Heart left ventricle (tissue), 16 donors: ENCODE data around the gene SMOC1. TPM values are rescaled to one million over a fixed set of nuclear protein-coding genes. Genes with fewer than 3 reads are reported as not detected.

ENCODE experiments used
- ATAC-seq, 4 donors: fragments of 200-7000 bp; cut with Tn5 transposase; one replicate each; pipeline ENCODE4 v1.9.1; 2020 to 2022; ENCODE audit warnings: moderate library complexity in 4 of 4, mild to moderate bottlenecking in 3 of 4, moderate number of reproducible peaks in 1 of 4
- DNase-seq, 5 donors: peaks; one replicate each; pipeline ENCODE4 v3.0.0-alpha.2; 2020
- H3K27ac ChIP-seq, 12 donors: fragments of 200-600 bp; sonication (generic) in 4 of 12; one replicate each; pipeline versions ENCODE4 v1.5.0 to v1.8.0; 2016 to 2022; ENCODE audit warnings: mild to moderate bottlenecking in 2 of 12
- H3K27me3 ChIP-seq, 9 donors: fragments of 200-600 bp; sonication (generic) in 2 of 9; one replicate each; pipeline versions ENCODE4 v1.5.1 to v1.8.0; 2016 to 2022; ENCODE audit warnings: mild to moderate bottlenecking in 3 of 9
- H3K36me3 ChIP-seq, 9 donors: fragments of 200-600 bp; sonication (generic) in 2 of 9; one replicate each; pipeline versions ENCODE4 v1.5.0 to v1.8.0; 2018 to 2022; ENCODE audit warnings: mild to moderate bottlenecking in 2 of 9
- H3K4me1 ChIP-seq, 12 donors: fragments of 200-600 bp; sonication (generic) in 4 of 12; one replicate each; pipeline versions ENCODE4 v1.5.0 to v1.8.0; 2016 to 2022; ENCODE audit warnings: mild to moderate bottlenecking in 3 of 12
- H3K4me3 ChIP-seq, 12 donors: fragments of 200-600 bp; sonication (generic) in 4 of 12; one replicate each; pipeline versions ENCODE4 v1.5.0 to v1.8.0; 2017 to 2022; ENCODE audit warnings: mild to moderate bottlenecking in 9 of 12, moderate library complexity in 4 of 12
- H3K9me3 ChIP-seq, 12 donors: fragments of 200-600 bp; sonication (generic) in 4 of 12; one replicate each; pipeline versions ENCODE4 v1.5.0 to v1.8.0; 2016 to 2022; ENCODE audit warnings: mild to moderate bottlenecking in 1 of 12
- CTCF ChIP-seq, 12 donors: fragments of 200-600 bp; sonication (generic) in 4 of 12; IDR thresholded peaks; one replicate each; pipeline versions ENCODE4 v1.5.0 to v1.8.0; 2018 to 2022; ENCODE audit warnings: antibody characterized with exemption in 12 of 12, mild to moderate bottlenecking in 5 of 12
- POLR2A ChIP-seq, 2 donors: fragments of 450-650 bp; IDR thresholded peaks; one replicate each; pipeline ENCODE4 v1.6.1; 2017; ENCODE audit warnings: antibody characterized with exemption in 2 of 2, mild to moderate bottlenecking in 2 of 2, moderate library complexity in 2 of 2
- WGBS, 4 donors: extraction: QIAGEN DNeasy Blood & Tissue Kit in 2 of 4; methylation state at CpG; one replicate each; pipeline versions ENCODE4 v1.1.5 to v1.1.7; 2013 to 2018; 5-methylcytosine and 5-hydroxymethylcytosine counted together
- intact Hi-C, 10 donors: fragments of 100-400 bp; cut with DNase I; formaldehyde crosslinking; loops; one replicate each; pipeline versions ENCODE4 v1.11.1 to v1.14.2; 2022
- polyA plus RNA-seq, 2 donors: library from polyadenylated mRNA; stranded (reverse); fragments of 200-250 nt; gene quantifications; one replicate each; pipeline ENCODE4 v1.2.3, GENCODE V29; 2013
- total RNA-seq, 9 donors: library from RNA; depleted of rRNA in 2 of 9; stranded (reverse); fragments of >200 nt in 2 of 9; fragmentation: NEBNext Ultra II Directional in 3 of 9; extraction: Animal tissue kit (Norgen Biotek cat#: 25700) in 3 of 9; gene quantifications; one replicate each; pipeline versions ENCODE4 v1.1.0 to v1.2.4, GENCODE V29; 2016 to 2023
- donor health status: ischemic (EF 13 %, LVEDD 7.1; RV severe dilation, severe dysfunction).
- donor health status: healthy with polysubstance abuse.
- donor health status: DM: no; HTN: yes; CAD: no.
- donor health status: DM: no; HTN: no; CAD: no.
- donor health status: ischemic (EF 25% LVEDD 6.9; RV normal size, moderate dysfunction).
- donor health status: ischemic (EF 25% LVEDD 5.7; RV mildly dilated, moderate dysfunction).
- donor health status: healthy.
- donor health status: DM: yes; HTN: yes; CAD: no.
- donor health status: ischemic (EF 35%, LVEDD 5.7; RV mildly dilated, moderate dysfunction).
- donor health status: nonischemic (EF 11% LVEDD 7.7; RV severe dilation, severe dysfunction).
- donor health status: DM: yes; HTN: yes; CAD: no.
- donor health status: PGD.
- donor health status: ischemic (EF 29% LVEDD 5.4; RV normal size, mild dysfunction).
- donor health status: nonischemic (EF 23%, LVEDD 6.1; RV moderate dilation, normal function).

SMOC1 gene
- total and polyA plus RNA-seq, 11 donors: 0.57 to 2.8 (median 0.85) TPM; not detected in 2

GRCh38 chr14:70029296-70030132 lies 150.3 kb downstream of the SMOC1 start:
- Histone ChIP-seq H3K4me3 (no peak overlapping the region), H3K27me3 (peaks cover 0 to 16% (median 0%) of the 10 kb centered on the region in 9 donors), H3K36me3 (no peaks in the 10 kb centered on the region), H3K27ac (no peak overlapping the region), H3K4me1 (no peaks in the 10 kb centered on the region), H3K9me3 (no peaks in the 10 kb centered on the region)
- no peak for TF ChIP-seq POLR2A (IDR thresholded peaks at IDR 0.05)
- no peak for TF ChIP-seq CTCF (IDR thresholded peaks at IDR 0.05)
- ATAC-seq (no peak), DNase-seq (no peak)
- intact Hi-C loops: loop anchor here in 4 of 10 donors (2.0 to 10.0 kb wide), 4 partner anchors 152 to 495 kb away; partner anchors contain the start of gene SMOC1 (in 2 of the 4)
- WGBS, 4 donors: 61 to 69% (median 63%) methylated on average over 5 to 6 of the region's 6 CpGs

GRCh38 chr14:70032016-70032415 lies 152.8 kb downstream of the SMOC1 start:
- WGBS, 4 donors: 78 to 82% (median 80%) methylated on average over 9 of the region's 9 CpGs
- no peak for ATAC-seq
- Histone ChIP-seq H3K27ac (no peak overlapping the region), H3K4me1 (no peaks in the 10 kb centered on the region), H3K9me3 (no peaks in the 10 kb centered on the region), H3K27me3 (peaks cover 0 to 16% (median 0%) of the 10 kb centered on the region in 9 donors), H3K36me3 (no peaks in the 10 kb centered on the region), H3K4me3 (no peak overlapping the region)
- TF ChIP-seq CTCF (IDR thresholded peaks at IDR 0.05): no peak
- TF ChIP-seq POLR2A (IDR thresholded peaks at IDR 0.05): no peak
- intact Hi-C loops: no loop called here
- no peak for DNase-seq

- TF ChIP-seq CTCF (IDR thresholded peaks at IDR 0.05) (no peak), POLR2A (IDR thresholded peaks at IDR 0.05) (no peak)
- Histone ChIP-seq H3K4me1 (no peaks in the 10 kb centered on the region), H3K4me3 (no peak overlapping the region), H3K9me3 (no peaks in the 10 kb centered on the region), H3K36me3 (no peaks in the 10 kb centered on the region), H3K27me3 (peaks cover 0 to 16% (median 0%) of the 10 kb centered on the region in 9 donors), H3K27ac (no peak overlapping the region)
- intact Hi-C loops: no loop called here
- DNase-seq (no peak), ATAC-seq (no peak)
- WGBS, 4 donors: 49 to 56% (median 54%) methylated on average over 3 of the region's 3 CpGs
Measured at GRCh38 chr14:70032447-70032846, 153.2 kb downstream of the SMOC1 start.

- Histone ChIP-seq H3K4me1 (no peaks in the 10 kb centered on the region), H3K4me3 (no peak overlapping the region), H3K9me3 (no peaks in the 10 kb centered on the region), H3K36me3 (no peaks in the 10 kb centered on the region), H3K27ac (no peak overlapping the region), H3K27me3 (peaks cover 0 to 14% (median 4%) of the 10 kb centered on the region in 9 donors)
- 77 to 85% (median 79%) methylated on average over 8 of the region's 8 CpGs for WGBS, 4 donors
- no peak for ATAC-seq
- no peak for TF ChIP-seq POLR2A (IDR thresholded peaks at IDR 0.05)
- no peak for TF ChIP-seq CTCF (IDR thresholded peaks at IDR 0.05)
- intact Hi-C loops: no loop called here
- DNase-seq: no peak
Measured at GRCh38 chr14:70033116-70033515, 153.9 kb downstream of the SMOC1 start.
